H9 (cell line): ENCODE data around the gene FBXO31. TPM values are rescaled to one million over a fixed set of nuclear protein-coding genes. Genes with fewer than 3 reads are reported as not detected.
A peak's percentile ranks its signal among the peaks of the same experiment; 100 is the strongest.

Source experiments
- DNase-seq: peaks from one replicate; pipeline ENCODE4 v3.0.0-alpha.2; 2017
- H2AFZ ChIP-seq: one replicate; pipeline ENCODE4 v1.6.1; 2013; ENCODE audit warnings: mild to moderate bottlenecking, low read length, control low read depth, moderate library complexity
- H2AK5ac ChIP-seq: 2 replicates; pipeline ENCODE4 v1.6.1; 2013; ENCODE audit warnings: low read length, control low read depth, mixed read lengths; ENCODE audit not compliant: insufficient read length
- H2BK120ac ChIP-seq: one replicate; pipeline ENCODE4 v1.6.1; 2013; ENCODE audit warnings: low read depth, mild to moderate bottlenecking, low read length, control low read depth, inconsistent platforms; ENCODE audit not compliant: poor library complexity, severe bottlenecking
- H2BK12ac ChIP-seq: 2 replicates; pipeline ENCODE4 v1.6.1; 2013; ENCODE audit warnings: low read length, control low read depth, mixed read lengths, low read depth; ENCODE audit not compliant: insufficient read length
- H2BK15ac ChIP-seq: 2 replicates; pipeline ENCODE4 v1.6.1; 2013; ENCODE audit warnings: low read depth, low read length, control low read depth
- H2BK20ac ChIP-seq: one replicate; pipeline ENCODE4 v1.6.1; 2013; ENCODE audit warnings: low read depth, mild to moderate bottlenecking, low read length, control low read depth, inconsistent platforms; ENCODE audit not compliant: poor library complexity, severe bottlenecking
- H2BK5ac ChIP-seq: 2 replicates; pipeline ENCODE4 v1.6.1; 2013; ENCODE audit warnings: low read length, control low read depth, mixed read lengths; ENCODE audit not compliant: insufficient read length
- H3K14ac ChIP-seq: 2 replicates; pipeline ENCODE4 v1.6.1; 2013; ENCODE audit warnings: low read length, control low read depth; ENCODE audit not compliant: insufficient read depth
- H3K18ac ChIP-seq: 2 replicates; pipeline ENCODE4 v1.6.1; 2013; ENCODE audit warnings: low read depth, mild to moderate bottlenecking, mixed read lengths, low read length, control low read depth; ENCODE audit not compliant: insufficient read length
- H3K23ac ChIP-seq: 2 replicates; pipeline ENCODE4 v1.6.1; 2013; ENCODE audit warnings: low read length, control low read depth, mixed read lengths, low read depth; ENCODE audit not compliant: insufficient read length
- H3K23me2 ChIP-seq: 2 replicates; pipeline ENCODE4 v1.6.1; 2013; ENCODE audit warnings: low read depth, mild to moderate bottlenecking, mixed read lengths, low read length, control low read depth; ENCODE audit not compliant: insufficient read length, poor library complexity, severe bottlenecking
- H3K27ac ChIP-seq: 2 replicates; pipeline ENCODE4 v1.5.1; 2013; ENCODE audit warnings: low read length, control low read depth, mixed read lengths, low read depth; ENCODE audit not compliant: insufficient read length
- H3K27me3 ChIP-seq: 2 replicates; pipeline ENCODE4 v1.6.1; 2013; ENCODE audit warnings: low read length, control low read depth, inconsistent platforms; ENCODE audit not compliant: insufficient read depth
- H3K4ac ChIP-seq: 2 replicates; pipeline ENCODE4 v1.6.1; 2013; ENCODE audit warnings: low read depth, mild to moderate bottlenecking, control low read depth, inconsistent platforms, low read length, moderate library complexity
- H3K4me1 ChIP-seq: 2 replicates; pipeline ENCODE4 v1.6.1; 2013; ENCODE audit warnings: low read length, control low read depth, inconsistent platforms; ENCODE audit not compliant: insufficient read depth
- H3K4me2 ChIP-seq: 2 replicates; pipeline ENCODE4 v1.6.1; 2013; ENCODE audit warnings: low read length, control low read depth, mixed read lengths; ENCODE audit not compliant: insufficient read length, insufficient read depth
- H3K56ac ChIP-seq: 2 replicates; pipeline ENCODE4 v1.6.1; 2013; ENCODE audit warnings: low read depth, mild to moderate bottlenecking, mixed read lengths, low read length, control low read depth; ENCODE audit not compliant: insufficient read length
- H3K79me1 ChIP-seq: 2 replicates; pipeline ENCODE4 v1.6.1; 2013; ENCODE audit warnings: low read depth, mild to moderate bottlenecking, moderate library complexity, low read length, control low read depth, inconsistent platforms; ENCODE audit not compliant: insufficient read depth, poor library complexity, severe bottlenecking
- H3K79me2 ChIP-seq: 2 replicates; pipeline ENCODE4 v1.6.1; 2013; ENCODE audit warnings: low read length, control low read depth, inconsistent platforms; ENCODE audit not compliant: insufficient read depth
- H3K9ac ChIP-seq: 2 replicates; pipeline ENCODE4 v1.6.1; 2013; ENCODE audit warnings: low read length, control low read depth, mixed read lengths; ENCODE audit not compliant: insufficient read length; ENCODE audit errors: extremely low read depth
- H3K9me3 ChIP-seq: one replicate; pipeline ENCODE4 v1.6.1; 2013; ENCODE audit warnings: low read depth, low read length, inconsistent platforms; ENCODE audit not compliant: control insufficient read depth
- H3T11ph ChIP-seq: one replicate; pipeline ENCODE4 v1.6.1; 2013; ENCODE audit warnings: mild to moderate bottlenecking, low read length, control low read depth, inconsistent platforms
- H4K20me1 ChIP-seq: one replicate; pipeline ENCODE4 v1.6.1; 2013; ENCODE audit not compliant: control insufficient read depth, insufficient read length, insufficient read depth
- H4K5ac ChIP-seq: 2 replicates; pipeline ENCODE4 v1.6.1; 2013; ENCODE audit warnings: low read depth, mild to moderate bottlenecking, mixed read lengths, low read length, control low read depth; ENCODE audit not compliant: insufficient read length
- H4K8ac ChIP-seq: replicated peaks from 2 replicates; pipeline ENCODE4 v1.6.1; 2013; ENCODE audit warnings: low read length, control low read depth, mixed read lengths, low read depth; ENCODE audit not compliant: insufficient read length
- H4K91ac ChIP-seq: 2 replicates; pipeline ENCODE4 v1.6.1; 2013; ENCODE audit warnings: low read depth, mild to moderate bottlenecking, moderate library complexity, mixed read lengths, low read length, control low read depth; ENCODE audit not compliant: insufficient read length
- H3K27ac Mint-ChIP-seq, 3 experiments: 2 replicates in 2 of 3; 3 replicates in 1 of 3; pipeline ENCODE4 v1.8.0; 2020 to 2021; ENCODE audit warnings: mixed read lengths in 3 of 3, mild to moderate bottlenecking in 1 of 3, moderate library complexity in 1 of 3
- H3K27me3 Mint-ChIP-seq: 2 replicates; pipeline ENCODE4 v1.8.0; 2021; ENCODE audit warnings: low read depth, mild to moderate bottlenecking, moderate library complexity, mixed read lengths
- H3K36me3 Mint-ChIP-seq, 3 experiments: 2 replicates in 2 of 3; 3 replicates in 1 of 3; pipeline ENCODE4 v1.8.0; 2020 to 2021; ENCODE audit warnings: low read depth in 3 of 3, mixed read lengths in 3 of 3; ENCODE audit not compliant: insufficient read depth in 1 of 3
- H3K4me1 Mint-ChIP-seq, 2 experiments: 2 replicates each; pipeline ENCODE4 v1.8.0; 2020; ENCODE audit warnings: mixed read lengths in 2 of 2
- H3K4me3 Mint-ChIP-seq, 2 experiments: 2 replicates in 1 of 2; 3 replicates in 1 of 2; pipeline ENCODE4 v1.8.0; 2020 to 2021; ENCODE audit warnings: mild to moderate bottlenecking in 2 of 2, mixed read lengths in 2 of 2, moderate library complexity in 1 of 2
- H3K9me3 Mint-ChIP-seq, 2 experiments: 2 replicates in 1 of 2; 3 replicates in 1 of 2; pipeline ENCODE4 v1.8.0; 2020; ENCODE audit warnings: mild to moderate bottlenecking in 2 of 2, mixed read lengths in 2 of 2, moderate library complexity in 1 of 2
- CTCF ChIP-seq: fragments of 200-600 bp; sonication (generic); conservative IDR thresholded peaks from 3 replicates; pipeline ENCODE4 v1.8.0; 2021; ENCODE audit warnings: antibody characterized with exemption, mild to moderate bottlenecking
- WGBS: extraction: QIAGEN DNeasy Blood & Tissue Kit; methylation state at CpG from one replicate; pipeline ENCODE4 v1.1.7; 2013; ENCODE audit warnings: missing lambda C conversion rate, low lambda C conversion rate, mixed read lengths; ENCODE audit not compliant: insufficient read length; ENCODE audit errors: extremely low coverage; 5-methylcytosine and 5-hydroxymethylcytosine counted together
- total RNA-seq: library from RNA; stranded (reverse); gene quantifications from 2 replicates; pipeline ENCODE4 v1.2.1, GENCODE V29; 2021

Gene FBXO31
- total RNA-seq, 1 experiment from 2014 or later: 24.2 TPM

- H3K27ac ChIP-seq: no peak overlapping the region
- no peaks in the 10 kb centered on the region for H3K9me3 Mint-ChIP-seq
- no peak overlapping the region for H3K4me2 ChIP-seq
- peaks cover 22 to 23% of the 10 kb centered on the region in 2 experiments for H3K4me1 Mint-ChIP-seq
- peak overlapping the region in 1 of 3 experiments; percentile 35; a peak in 1 of 7 replicates for H3K27ac Mint-ChIP-seq
- no peak for DNase-seq
- H3K36me3 Mint-ChIP-seq: peaks cover 0 to 2% (median 0%) of the 10 kb centered on the region in 3 experiments; a peak in 2 of 7 replicates
- H4K5ac ChIP-seq: no peak overlapping the region
- no peak overlapping the region for H3K23ac ChIP-seq
- H3K79me1 ChIP-seq: peaks cover 8% of the 10 kb centered on the region
- no peak overlapping the region for H2BK15ac ChIP-seq
- no peaks in the 10 kb centered on the region for H3K9me3 ChIP-seq
- no peak overlapping the region for H2BK5ac ChIP-seq
- no peak overlapping the region for H3K4me3 Mint-ChIP-seq
- H3K18ac ChIP-seq: no peak overlapping the region
- no peaks in the 10 kb centered on the region for H3K4me1 ChIP-seq
- H4K8ac ChIP-seq: no peak overlapping the region
- H2AK5ac ChIP-seq: no peak overlapping the region
- H4K91ac ChIP-seq: no peak overlapping the region
- no peaks in the 10 kb centered on the region for H4K20me1 ChIP-seq
- H2BK120ac ChIP-seq: no peak overlapping the region
- TF ChIP-seq CTCF: no peak
- H3K4ac ChIP-seq: no peak overlapping the region
- WGBS: no CpG with 5 or more reads among the region's 4 CpGs
- H3K56ac ChIP-seq: no peak overlapping the region
- no peak overlapping the region for H2BK12ac ChIP-seq
- H3K14ac ChIP-seq: no peak overlapping the region
- peaks cover 2% of the 10 kb centered on the region; the same call in 1 of the 2 replicates for H3K79me2 ChIP-seq
- no peak overlapping the region for H3T11ph ChIP-seq
- no peaks in the 10 kb centered on the region for H3K23me2 ChIP-seq
- no peak overlapping the region for H2BK20ac ChIP-seq
- no peak overlapping the region for H2AFZ ChIP-seq
- H3K9ac ChIP-seq: no peak overlapping the region
- no peaks in the 10 kb centered on the region for H3K27me3 ChIP-seq
- no peaks in the 10 kb centered on the region for H3K27me3 Mint-ChIP-seq
These were observed 11.3 kb downstream of the FBXO31 start for GRCh38 chr16:87372305-87372704.
